Muscle layer of duodenum (tissue), 2 donors: ENCODE results near the gene HSPA12A.

Experiments used
- H3K27ac ChIP-seq: one replicate; pipeline ENCODE4 v1.7.0; 2013; ENCODE audit warnings: mild to moderate bottlenecking, low read length
- H3K27me3 ChIP-seq: one replicate; pipeline ENCODE4 v1.7.0; 2013; ENCODE audit warnings: low read depth, mild to moderate bottlenecking, control low read depth, low read length
- H3K36me3 ChIP-seq, 2 donors: one replicate each; pipeline ENCODE4 v1.7.0; 2013; ENCODE audit warnings: low read length in 2 of 2, control low read depth in 1 of 2, mild to moderate bottlenecking in 1 of 2; ENCODE audit not compliant: insufficient read depth in 2 of 2, control insufficient read depth in 1 of 2
- H3K4me1 ChIP-seq, 2 donors: one replicate each; pipeline ENCODE4 v1.7.0; 2013; ENCODE audit warnings: low read length in 2 of 2, mild to moderate bottlenecking in 2 of 2, control low read depth in 1 of 2, moderate library complexity in 1 of 2; ENCODE audit not compliant: insufficient read depth in 2 of 2, control insufficient read depth in 1 of 2
- H3K4me3 ChIP-seq, 2 donors: one replicate each; pipeline ENCODE4 v1.7.0; 2013; ENCODE audit warnings: low read length in 2 of 2, low read depth in 1 of 2, mild to moderate bottlenecking in 1 of 2
- H3K9me3 ChIP-seq, 2 donors: one replicate each; pipeline ENCODE4 v1.7.0; 2013; ENCODE audit warnings: low read length in 2 of 2, control low read depth in 1 of 2, mild to moderate bottlenecking in 1 of 2; ENCODE audit not compliant: control insufficient read depth in 1 of 2
- donor health status: healthy.

Gene HSPA12A

GRCh38 chr10:116769368-116769767, 27.0 kb upstream of the HSPA12A start:
- Histone ChIP-seq H3K4me3 (no peak overlapping the region), H3K9me3 (peaks cover 0 to 3% of the 10 kb centered on the region in 2 donors), H3K4me1 (peaks cover 0 to 15% of the 10 kb centered on the region in 2 donors), H3K36me3 (no peaks in the 10 kb centered on the region), H3K27ac (no peak overlapping the region), H3K27me3 (no peaks in the 10 kb centered on the region)

GRCh38 chr10:116768786-116769185, 26.4 kb upstream of the HSPA12A start:
- Histone ChIP-seq H3K36me3 (no peaks in the 10 kb centered on the region), H3K4me3 (no peak overlapping the region), H3K4me1 (peaks cover 0 to 15% of the 10 kb centered on the region in 2 donors), H3K27me3 (no peaks in the 10 kb centered on the region), H3K27ac (no peak overlapping the region), H3K9me3 (peaks cover 0 to 3% of the 10 kb centered on the region in 2 donors)

GRCh38 chr10:116766837-116767634, 24.7 kb upstream of the HSPA12A start:
- Histone ChIP-seq H3K4me3 (no peak overlapping the region), H3K9me3 (peaks cover 0 to 3% of the 10 kb centered on the region in 2 donors), H3K27ac (no peak overlapping the region), H3K36me3 (no peaks in the 10 kb centered on the region), H3K27me3 (no peaks in the 10 kb centered on the region), H3K4me1 (peaks cover 0 to 15% of the 10 kb centered on the region in 2 donors)

- Histone ChIP-seq H3K27ac (no peak overlapping the region), H3K9me3 (peaks cover 0 to 3% of the 10 kb centered on the region in 2 donors), H3K36me3 (no peaks in the 10 kb centered on the region), H3K27me3 (no peaks in the 10 kb centered on the region), H3K4me3 (no peak overlapping the region), H3K4me1 (peaks cover 0 to 10% of the 10 kb centered on the region in 2 donors)
Observed at GRCh38 chr10:116766241-116766827, 24.0 kb upstream of the HSPA12A start.

- Histone ChIP-seq H3K4me1 (peaks cover 0 to 7% of the 10 kb centered on the region in 2 donors), H3K27me3 (no peaks in the 10 kb centered on the region), H3K36me3 (no peaks in the 10 kb centered on the region), H3K4me3 (no peak overlapping the region), H3K27ac (no peak overlapping the region), H3K9me3 (peaks cover 0 to 3% of the 10 kb centered on the region in 2 donors)
Observed at GRCh38 chr10:116765648-116766081, 23.3 kb upstream of the HSPA12A start.

GRCh38 chr10:116764979-116765378, 22.6 kb upstream of the HSPA12A start:
- no peaks in the 10 kb centered on the region for H3K36me3 ChIP-seq
- H3K27me3 ChIP-seq, result no peaks in the 10 kb centered on the region
- H3K27ac ChIP-seq, result no peak overlapping the region
- peaks cover 0 to 3% of the 10 kb centered on the region in 2 donors for H3K9me3 ChIP-seq
- H3K4me1 ChIP-seq, result peaks cover 0 to 7% of the 10 kb centered on the region in 2 donors
- no peak overlapping the region for H3K4me3 ChIP-seq

- H3K27me3 ChIP-seq, result no peaks in the 10 kb centered on the region
- H3K4me1 ChIP-seq, result peaks cover 0 to 7% of the 10 kb centered on the region in 2 donors
- H3K36me3 ChIP-seq, result no peaks in the 10 kb centered on the region
- peaks cover 0 to 3% of the 10 kb centered on the region in 2 donors for H3K9me3 ChIP-seq
- no peak overlapping the region for H3K4me3 ChIP-seq
- H3K27ac ChIP-seq, result no peak overlapping the region
Observed at GRCh38 chr10:116763440-116763839, 21.1 kb upstream of the HSPA12A start.

GRCh38 chr10:116761883-116762282, 19.5 kb upstream of the HSPA12A start:
- Histone ChIP-seq H3K27me3 (no peaks in the 10 kb centered on the region), H3K4me3 (no peak overlapping the region), H3K36me3 (no peaks in the 10 kb centered on the region), H3K9me3 (peaks cover 0 to 3% of the 10 kb centered on the region in 2 donors), H3K27ac (no peak overlapping the region), H3K4me1 (peaks cover 0 to 2% of the 10 kb centered on the region in 2 donors)

- H3K4me3 ChIP-seq, result no peak overlapping the region
- no peaks in the 10 kb centered on the region for H3K36me3 ChIP-seq
- peaks cover 0 to 3% of the 10 kb centered on the region in 2 donors for H3K4me1 ChIP-seq
- H3K27ac ChIP-seq, result no peak overlapping the region
- no peaks in the 10 kb centered on the region for H3K27me3 ChIP-seq
- H3K9me3 ChIP-seq, result peaks cover 0 to 3% of the 10 kb centered on the region in 2 donors
Observed at GRCh38 chr10:116760919-116761318, 18.6 kb upstream of the HSPA12A start.

- peaks cover 0 to 3% of the 10 kb centered on the region in 2 donors for H3K4me1 ChIP-seq
- H3K4me3 ChIP-seq, result no peak overlapping the region
- H3K27ac ChIP-seq, result no peak overlapping the region
- H3K9me3 ChIP-seq, result no peaks in the 10 kb centered on the region
- no peaks in the 10 kb centered on the region for H3K27me3 ChIP-seq
- H3K36me3 ChIP-seq, result no peaks in the 10 kb centered on the region
Observed at GRCh38 chr10:116757246-116757645, 14.9 kb upstream of the HSPA12A start.

- no peaks in the 10 kb centered on the region for H3K36me3 ChIP-seq
- peak overlapping the region; percentile 19 for H3K27ac ChIP-seq
- H3K9me3 ChIP-seq, result no peaks in the 10 kb centered on the region
- peaks cover 0 to 3% of the 10 kb centered on the region in 2 donors for H3K4me1 ChIP-seq
- H3K4me3 ChIP-seq, result no peak overlapping the region
- H3K27me3 ChIP-seq, result no peaks in the 10 kb centered on the region
Observed at GRCh38 chr10:116756277-116756676, 13.9 kb upstream of the HSPA12A start.
